Peyer's patch (tissue), 4 donors: ENCODE data around the gene UGT1A10.

Experiments used
- POLR2A ChIP-seq, 2 donors: fragments of 450-650 bp; IDR thresholded peaks; one replicate each; pipeline ENCODE4 v1.5.1; 2017; ENCODE audit warnings: antibody characterized with exemption in 2 of 2, mild to moderate bottlenecking in 2 of 2, moderate library complexity in 2 of 2
- TF ChIP-seq, protein P1 (sequence below), 6 experiments: fragments of 450-650 bp in 4 of 6; fragments of 200-600 bp in 2 of 6; sonication (generic) in 1 of 6; IDR thresholded peaks; one replicate each; pipeline ENCODE4 v1.5.1; 2017 to 2019; ENCODE audit warnings: antibody characterized with exemption in 6 of 6, mild to moderate bottlenecking in 3 of 6, moderate library complexity in 1 of 6

GRCh38 chr2:233745073-233745755, 109.0 kb downstream of the UGT1A10 start:
- TF ChIP-seq, protein P1, sequence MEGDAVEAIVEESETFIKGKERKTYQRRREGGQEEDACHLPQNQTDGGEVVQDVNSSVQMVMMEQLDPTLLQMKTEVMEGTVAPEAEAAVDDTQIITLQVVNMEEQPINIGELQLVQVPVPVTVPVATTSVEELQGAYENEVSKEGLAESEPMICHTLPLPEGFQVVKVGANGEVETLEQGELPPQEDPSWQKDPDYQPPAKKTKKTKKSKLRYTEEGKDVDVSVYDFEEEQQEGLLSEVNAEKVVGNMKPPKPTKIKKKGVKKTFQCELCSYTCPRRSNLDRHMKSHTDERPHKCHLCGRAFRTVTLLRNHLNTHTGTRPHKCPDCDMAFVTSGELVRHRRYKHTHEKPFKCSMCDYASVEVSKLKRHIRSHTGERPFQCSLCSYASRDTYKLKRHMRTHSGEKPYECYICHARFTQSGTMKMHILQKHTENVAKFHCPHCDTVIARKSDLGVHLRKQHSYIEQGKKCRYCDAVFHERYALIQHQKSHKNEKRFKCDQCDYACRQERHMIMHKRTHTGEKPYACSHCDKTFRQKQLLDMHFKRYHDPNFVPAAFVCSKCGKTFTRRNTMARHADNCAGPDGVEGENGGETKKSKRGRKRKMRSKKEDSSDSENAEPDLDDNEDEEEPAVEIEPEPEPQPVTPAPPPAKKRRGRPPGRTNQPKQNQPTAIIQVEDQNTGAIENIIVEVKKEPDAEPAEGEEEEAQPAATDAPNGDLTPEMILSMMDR (IDR thresholded peaks at IDR 0.05) = no peak
- TF ChIP-seq POLR2A (IDR thresholded peaks at IDR 0.05) = no peak
